Activated CD8-positive, alpha-beta T cell treated with anti-CD3 and anti-CD28 coated beads for 36 hours (primary cell): ENCODE measurements around the gene ELMOD1. TPM values are rescaled to one million over a fixed set of nuclear protein-coding genes. Genes with fewer than 3 reads are reported as not detected.
A peak's percentile ranks its signal among the peaks of the same experiment; 100 is the strongest.

Experiments
- ATAC-seq: fragments of 200-7000 bp; cut with Tn5 transposase; one replicate; pipeline ENCODE4 v1.10.0; 2021; ENCODE audit warnings: mild to moderate bottlenecking, moderate library complexity
- CTCF ChIA-PET: fragments of 350-600 bp; sonication (Branson Sonifier 250); formaldehyde crosslinking; loops from one replicate; lab custom pipeline; 2021; ENCODE audit warnings: antibody characterized with exemption; lab: Charles Lee
- POLR2A ChIA-PET: fragments of 350-600 bp; sonication (Branson Sonifier 250); formaldehyde crosslinking; loops from one replicate; lab custom pipeline; 2021; ENCODE audit warnings: antibody characterized with exemption; lab: Charles Lee
- DNase-seq: peaks from one replicate; pipeline ENCODE4 v3.0.0-alpha.2; 2020
- H3K27ac Mint-ChIP-seq: one replicate; pipeline ENCODE4 v1.8.0; 2021; ENCODE audit warnings: mild to moderate bottlenecking, mixed read lengths
- H3K27me3 Mint-ChIP-seq: one replicate; pipeline ENCODE4 v1.8.0; 2021; ENCODE audit warnings: mixed read lengths
- H3K36me3 Mint-ChIP-seq: one replicate; pipeline ENCODE4 v1.8.0; 2021; ENCODE audit warnings: low read depth, mixed read lengths
- H3K4me1 Mint-ChIP-seq: one replicate; pipeline ENCODE4 v1.8.0; 2021; ENCODE audit warnings: low read depth, mixed read lengths
- H3K4me3 Mint-ChIP-seq: one replicate; pipeline ENCODE4 v1.8.0; 2021; ENCODE audit warnings: mild to moderate bottlenecking, moderate library complexity, mixed read lengths
- H3K9me3 Mint-ChIP-seq: one replicate; pipeline ENCODE4 v1.8.0; 2021; ENCODE audit warnings: mixed read lengths
- CTCF ChIP-seq: fragments of 200-600 bp; IDR thresholded peaks from one replicate; pipeline ENCODE4 v1.8.0; 2022; ENCODE audit warnings: antibody characterized with exemption, mild to moderate bottlenecking
- intact Hi-C: fragments of 100-400 bp; cut with micrococcal nuclease; formaldehyde crosslinking; loops from one replicate; pipeline ENCODE4 v1.10.0; 2022
- total RNA-seq, 2 experiments: library from RNA; stranded (reverse); gene quantifications; one replicate each; pipeline ENCODE4 v1.2.3, GENCODE V29; 2021

Gene ELMOD1
- total RNA-seq, 2 experiments from 2014 or later = not detected

GRCh38 chr11:107683807-107684206, 92.9 kb downstream of the ELMOD1 start:
- intact Hi-C loops = no loop called here
- ATAC-seq = no peak
- H3K27me3 Mint-ChIP-seq = peaks cover 2% of the 10 kb centered on the region
- no peak for TF ChIP-seq CTCF
- H3K9me3 Mint-ChIP-seq = no peaks in the 10 kb centered on the region
- H3K4me1 Mint-ChIP-seq = no peaks in the 10 kb centered on the region
- no peaks in the 10 kb centered on the region for H3K36me3 Mint-ChIP-seq
- CTCF ChIA-PET = interaction anchor here (0.9 to 2.0 kb wide), 6 partner anchors 9 to 108 kb away, joined by 3 to 7 read pairs (median 4); no protein-coding TSS in a partner anchor
- POLR2A ChIA-PET = no interaction called here
- H3K27ac Mint-ChIP-seq = no peak overlapping the region
- H3K4me3 Mint-ChIP-seq = no peak overlapping the region
- no peak for DNase-seq

- DNase-seq = no peak
- ChIA-PET POLR2A (no interaction called here), CTCF (interaction anchor here (0.7 to 7.0 kb wide), 23 partner anchors 9 to 1532 kb away, joined by 3 to 57 read pairs (median 4); partner anchors contain the start of gene ALKBH8)
- intact Hi-C loops = loop anchor here (2.0 to 5.0 kb wide), 2 partner anchors 112 to 126 kb away; no protein-coding TSS in a partner anchor
- Mint-ChIP-seq H3K9me3 (no peaks in the 10 kb centered on the region), H3K4me3 (no peak overlapping the region), H3K36me3 (no peaks in the 10 kb centered on the region), H3K27ac (no peak overlapping the region), H3K4me1 (no peaks in the 10 kb centered on the region), H3K27me3 (peaks cover 18% of the 10 kb centered on the region)
- TF ChIP-seq CTCF = no peak
- ATAC-seq = no peak
These were observed 97.5 kb downstream of the ELMOD1 start for GRCh38 chr11:107688322-107688918.

GRCh38 chr11:107689317-107690202, 98.6 kb downstream of the ELMOD1 start:
- ChIA-PET CTCF (interaction anchor here (0.6 to 7.0 kb wide), 33 partner anchors 8 to 1533 kb away, joined by 3 to 57 read pairs (median 4); partner anchors contain the start of gene ALKBH8), POLR2A (no interaction called here)
- intact Hi-C loops = loop anchor here (2.0 to 5.0 kb wide), 2 partner anchors 113 to 127 kb away; no protein-coding TSS in a partner anchor
- DNase-seq (peak; percentile 81), ATAC-seq (peak; percentile 68)
- peak; percentile 66 for TF ChIP-seq CTCF
- Mint-ChIP-seq H3K4me3 (no peak overlapping the region), H3K9me3 (no peaks in the 10 kb centered on the region), H3K27me3 (peaks cover 19% of the 10 kb centered on the region), H3K27ac (no peak overlapping the region), H3K4me1 (no peaks in the 10 kb centered on the region), H3K36me3 (no peaks in the 10 kb centered on the region)

GRCh38 chr11:107691000-107691750, 100.2 kb downstream of the ELMOD1 start:
- no peak for DNase-seq
- H3K4me1 Mint-ChIP-seq = no peaks in the 10 kb centered on the region
- TF ChIP-seq CTCF = no peak
- ChIA-PET CTCF (interaction anchor here (1.1 to 7.0 kb wide), 2 partner anchors 115 to 142 kb away, joined by 3 to 57 read pairs; no protein-coding TSS in a partner anchor), POLR2A (no interaction called here)
- no peak overlapping the region for H3K4me3 Mint-ChIP-seq
- H3K36me3 Mint-ChIP-seq = no peaks in the 10 kb centered on the region
- H3K27me3 Mint-ChIP-seq = peaks cover 20% of the 10 kb centered on the region
- intact Hi-C loops = no loop called here
- H3K27ac Mint-ChIP-seq = no peak overlapping the region
- H3K9me3 Mint-ChIP-seq = no peaks in the 10 kb centered on the region
- ATAC-seq = no peak
